ENCODE data around the gene RPL7A. TPM values are rescaled to one million over a fixed set of nuclear protein-coding genes. Genes with fewer than 3 reads are reported as not detected.

RPL7A gene
- total RNA-seq, 2 experiments from 2014 or later = 2,867 to 2,961 TPM

GRCh38 chr9:133361507-133362092 is 13.6 kb downstream of the RPL7A start:
- no peaks in the 10 kb centered on the region for H3K79me2 ChIP-seq (ENCODE audit: insufficient read depth, low read depth, low read length)
- no peak overlapping the region for H3K27ac ChIP-seq (ENCODE audit: low read depth, low read length, poor library complexity, severe bottlenecking)
- H3K4me3 ChIP-seq (ENCODE audit: low read depth, low read length, poor library complexity, severe bottlenecking) = no peak overlapping the region
- no peak overlapping the region for H3K4me2 ChIP-seq (ENCODE audit: low read length)
- peaks cover 81% of the 10 kb centered on the region for H3K36me3 ChIP-seq (ENCODE audit: insufficient read depth, low read length)
- CTCF ChIA-PET (ENCODE audit: unreplicated experiment) = no interaction called here
- H2AFZ ChIP-seq (ENCODE audit: low read length) = no peak overlapping the region
- no TSS peak for BruUV-seq (replicated peaks)
- peaks cover 10% of the 10 kb centered on the region for H3K4me1 ChIP-seq (ENCODE audit: insufficient read depth, low read length, poor library complexity, severe bottlenecking)
- intact Hi-C loops (cut with micrococcal nuclease; ENCODE audit: unreplicated experiment) = no loop called here
- DNase-seq (ENCODE audit: low spot score) = no peak
- POLR2A ChIA-PET = no interaction called here
- no peak for TF ChIP-seq EZH2phosphoT487 (IDR thresholded peaks at IDR 0.05; ENCODE audit: borderline replicate concordance, low read depth, low read length)
- no peak for TF ChIP-seq CTCF (conservative IDR thresholded peaks at IDR 0.05; ENCODE audit: low read length)
- H3K9me3 ChIP-seq (ENCODE audit: low read length) = no peaks in the 10 kb centered on the region
- no peaks in the 10 kb centered on the region for H3K9me2 ChIP-seq (ENCODE audit: insufficient read depth, low read length)
- no peaks in the 10 kb centered on the region for H4K20me1 ChIP-seq (ENCODE audit: insufficient read depth, low read length)

- DNase-seq (ENCODE audit: low spot score) = no peak
- CTCF ChIA-PET (ENCODE audit: unreplicated experiment) = interaction anchor here (0.7 kb wide), 1 partner anchor 8 kb away, joined by 3 read pairs; no protein-coding TSS in a partner anchor
- H3K4me1 ChIP-seq (ENCODE audit: insufficient read depth, low read length, poor library complexity, severe bottlenecking) = peaks cover 5% of the 10 kb centered on the region
- POLR2A ChIA-PET = no interaction called here
- no peaks in the 10 kb centered on the region for H3K9me2 ChIP-seq (ENCODE audit: insufficient read depth, low read length)
- no peak for TF ChIP-seq EZH2phosphoT487 (IDR thresholded peaks at IDR 0.05; ENCODE audit: borderline replicate concordance, low read depth, low read length)
- TF ChIP-seq CTCF (conservative IDR thresholded peaks at IDR 0.05; ENCODE audit: low read length) = no peak
- no peak overlapping the region for H2AFZ ChIP-seq (ENCODE audit: low read length)
- H3K27ac ChIP-seq (ENCODE audit: low read depth, low read length, poor library complexity, severe bottlenecking) = no peak overlapping the region
- BruUV-seq (replicated peaks) = TSS peak; percentile 63
- no peak overlapping the region for H3K4me2 ChIP-seq (ENCODE audit: low read length)
- H3K36me3 ChIP-seq (ENCODE audit: insufficient read depth, low read length) = peaks cover 90% of the 10 kb centered on the region
- intact Hi-C loops (cut with micrococcal nuclease; ENCODE audit: unreplicated experiment) = no loop called here
- H3K4me3 ChIP-seq (ENCODE audit: low read depth, low read length, poor library complexity, severe bottlenecking) = no peak overlapping the region
- no peaks in the 10 kb centered on the region for H4K20me1 ChIP-seq (ENCODE audit: insufficient read depth, low read length)
- no peaks in the 10 kb centered on the region for H3K9me3 ChIP-seq (ENCODE audit: low read length)
- no peaks in the 10 kb centered on the region for H3K79me2 ChIP-seq (ENCODE audit: insufficient read depth, low read depth, low read length)
These were observed 14.5 kb downstream of the RPL7A start for GRCh38 chr9:133362359-133363044.

DNA sequence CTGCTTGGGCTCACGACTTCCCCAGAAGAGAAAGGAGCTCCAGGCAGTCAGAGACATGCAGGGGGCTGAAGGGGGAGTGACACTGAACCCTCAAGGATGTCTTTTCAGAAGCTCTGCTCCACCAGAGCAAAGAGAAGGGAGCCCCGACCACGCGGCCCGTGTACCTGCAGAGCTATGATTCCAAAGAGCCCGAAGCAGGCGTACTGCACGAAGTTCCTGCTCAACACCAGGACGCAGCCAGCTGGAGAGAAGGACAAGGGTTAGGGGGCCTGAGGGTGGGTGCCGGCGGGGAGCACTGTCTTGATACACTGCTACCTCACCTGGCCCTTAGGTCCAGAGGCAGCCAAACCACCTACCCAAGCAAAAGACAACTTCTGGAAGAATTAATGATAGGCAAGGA is 18.4 kb downstream of the RPL7A start:
- Histone ChIP-seq H3K9me2 (ENCODE audit: insufficient read depth, low read length) (no peaks in the 10 kb centered on the region), H3K4me2 (ENCODE audit: low read length) (no peak overlapping the region), H3K36me3 (ENCODE audit: insufficient read depth, low read length) (peaks cover 92% of the 10 kb centered on the region), H3K27ac (ENCODE audit: low read depth, low read length, poor library complexity, severe bottlenecking) (no peak overlapping the region), H3K9me3 (ENCODE audit: low read length) (no peaks in the 10 kb centered on the region), H2AFZ (ENCODE audit: low read length) (no peak overlapping the region), H3K4me1 (ENCODE audit: insufficient read depth, low read length, poor library complexity, severe bottlenecking) (peaks cover 14% of the 10 kb centered on the region), H3K4me3 (ENCODE audit: low read depth, low read length, poor library complexity, severe bottlenecking) (no peak overlapping the region), H4K20me1 (ENCODE audit: insufficient read depth, low read length) (peaks cover 10% of the 10 kb centered on the region; the same call in 1 of the 2 replicates), H3K79me2 (ENCODE audit: insufficient read depth, low read depth, low read length) (peaks cover 32% of the 10 kb centered on the region; the same call in 1 of the 2 replicates)
- TF ChIP-seq CTCF (conservative IDR thresholded peaks at IDR 0.05; ENCODE audit: low read length) (no peak), EZH2phosphoT487 (IDR thresholded peaks at IDR 0.05; ENCODE audit: borderline replicate concordance, low read depth, low read length) (no peak)
- ChIA-PET POLR2A (no interaction called here), CTCF (ENCODE audit: unreplicated experiment) (no interaction called here)
- no TSS peak for BruUV-seq (replicated peaks)
- DNase-seq (ENCODE audit: low spot score) = no peak
- intact Hi-C loops (cut with micrococcal nuclease; ENCODE audit: unreplicated experiment) = no loop called here

All from OCI-LY7 (cell line).